Dedifferentiated amniotic fluid mesenchymal stem cell (primary cell): ENCODE measurements around the gene INSYN1.
"Not testable (repeated sequence)": the region's sequence is repeated elsewhere in the genome, so short reads cannot be mapped to it uniquely, and the experiment has no call there.

Experiments used
- DNase-seq: peaks from one replicate; pipeline ENCODE4 v3.0.0-alpha.2; 2016; ENCODE audit errors: extremely low spot score

Gene INSYN1

GRCh38 chr15:73749971-73750370, 3.2 kb downstream of the INSYN1 start:
- no peak for DNase-seq

GRCh38 chr15:73749533-73749932, 3.6 kb downstream of the INSYN1 start:
- no peak for DNase-seq

GRCh38 chr15:73748730-73749129, 4.4 kb downstream of the INSYN1 start:
- no peak for DNase-seq

- DNase-seq = no peak
Measured at GRCh38 chr15:73747847-73748590, 5.1 kb downstream of the INSYN1 start.

GRCh38 chr15:73746883-73747282, 6.3 kb downstream of the INSYN1 start:
- no peak for DNase-seq

GRCh38 chr15:73746261-73746660, 6.9 kb downstream of the INSYN1 start:
- DNase-seq = no peak

GRCh38 chr15:73745073-73745472, 8.1 kb downstream of the INSYN1 start:
- no peak for DNase-seq

GRCh38 chr15:73744293-73744692, 8.9 kb downstream of the INSYN1 start:
- DNase-seq = no peak

- DNase-seq = no peak
Measured at GRCh38 chr15:73741321-73741836, 11.8 kb downstream of the INSYN1 start.

- no peak for DNase-seq
Measured at GRCh38 chr15:73740152-73741048, 12.8 kb downstream of the INSYN1 start.

- DNase-seq = no peak
Measured at GRCh38 chr15:73737535-73737934, 15.6 kb downstream of the INSYN1 start.

- DNase-seq = no peak
Measured at GRCh38 chr15:73732930-73733329, 20.2 kb downstream of the INSYN1 start.

- DNase-seq = not testable (repeated sequence)
Measured at GRCh38 chr15:73732051-73732450, 21.1 kb downstream of the INSYN1 start.

- no peak for DNase-seq
Measured at GRCh38 chr15:73727330-73727976, 25.7 kb downstream of the INSYN1 start.

GRCh38 chr15:73724212-73724611, 28.9 kb downstream of the INSYN1 start:
- DNase-seq = no peak

- no peak for DNase-seq
Measured at GRCh38 chr15:73723191-73723590, 30.0 kb downstream of the INSYN1 start.

GRCh38 chr15:73722425-73722824, 30.7 kb downstream of the INSYN1 start:
- no peak for DNase-seq

GRCh38 chr15:73718694-73719093, 34.5 kb downstream of the INSYN1 start:
- no peak for DNase-seq

GRCh38 chr15:73717802-73718201, 35.3 kb downstream of the INSYN1 start:
- no peak for DNase-seq

- no peak for DNase-seq
Measured at GRCh38 chr15:73717206-73717605, 35.9 kb downstream of the INSYN1 start.

GRCh38 chr15:73716417-73716816, 36.7 kb downstream of the INSYN1 start:
- DNase-seq = no peak

- DNase-seq = no peak
Measured at GRCh38 chr15:73715417-73715816, 37.7 kb downstream of the INSYN1 start.
